CD4-positive, alpha-beta T cell treated with Interleukin-12 subunit alpha and Interleukin-12 subunit beta, for 1 hour (primary cell): ENCODE measurements around the gene MS4A1.
A peak's percentile ranks its signal among the peaks of the same experiment; 100 is the strongest.
"Not testable (repeated sequence)": the region's sequence is repeated elsewhere in the genome, so short reads cannot be mapped to it uniquely, and the experiment has no call there.

Source experiments
- DNase-seq: peaks from one replicate; pipeline ENCODE4 v3.0.0-alpha.2; 2020

Gene MS4A1

GRCh38 chr11:60455531-60456042 is at the start of gene MS4A1:
Gene MS4A1 (plus strand): TSS chr11:60455847. CDS start chr11:60462375, 6,528 bp downstream.
- DNase-seq, result peak; percentile 28

GRCh38 chr11:60420015-60420414 is 35.6 kb upstream of the MS4A1 start:
- DNase-seq, result no peak

GRCh38 chr11:60422609-60423008 is 33.0 kb upstream of the MS4A1 start:
- no peak for DNase-seq

- DNase-seq, result no peak
Measured at GRCh38 chr11:60428517-60428916, 27.1 kb upstream of the MS4A1 start.

GRCh38 chr11:60429272-60429671 is 26.4 kb upstream of the MS4A1 start, which contains the start of gene MS4A5:
Gene MS4A5 (plus strand): TSS chr11:60429572. CDS start chr11:60429675, 103 bp downstream.
- no peak for DNase-seq

- no peak for DNase-seq
Measured at GRCh38 chr11:60431251-60431650, 24.4 kb upstream of the MS4A1 start.

- DNase-seq, result no peak
Measured at GRCh38 chr11:60433401-60433800, 22.2 kb upstream of the MS4A1 start.

- DNase-seq, result no peak
Measured at GRCh38 chr11:60447070-60447469, 8.6 kb upstream of the MS4A1 start.

- DNase-seq, result no peak
Measured at GRCh38 chr11:60447846-60448245, 7.8 kb upstream of the MS4A1 start.

GRCh38 chr11:60451185-60451584 is 4.5 kb upstream of the MS4A1 start:
- not testable (repeated sequence) for DNase-seq

GRCh38 chr11:60454212-60454611 is 1.4 kb upstream of the MS4A1 start:
- DNase-seq, result no peak

- DNase-seq, result no peak
Measured at GRCh38 chr11:60457576-60457975, 1.9 kb downstream of the MS4A1 start.

GRCh38 chr11:60459345-60459744 is 3.7 kb downstream of the MS4A1 start:
- no peak for DNase-seq

GRCh38 chr11:60468829-60469228 is 13.2 kb downstream of the MS4A1 start:
- no peak for DNase-seq

GRCh38 chr11:60469723-60470122 is 14.1 kb downstream of the MS4A1 start:
- no peak for DNase-seq

- no peak for DNase-seq
Measured at GRCh38 chr11:60477035-60477445, 21.4 kb downstream of the MS4A1 start.

- peak; percentile 4 for DNase-seq
Measured at GRCh38 chr11:60482361-60482760, 26.7 kb downstream of the MS4A1 start.

- peak; percentile 27 for DNase-seq
Measured at GRCh38 chr11:60485987-60486386, 30.3 kb downstream of the MS4A1 start.

GRCh38 chr11:60492488-60493009 is 36.9 kb downstream of the MS4A1 start, which contains the start of gene MS4A12:
Gene MS4A12 (plus strand): TSS chr11:60492778. CDS start chr11:60497319, 4,541 bp downstream.
- no peak for DNase-seq

GRCh38 chr11:60493454-60493853 is 37.8 kb downstream of the MS4A1 start:
- DNase-seq, result no peak

GRCh38 chr11:60498399-60498798 is 42.8 kb downstream of the MS4A1 start:
- no peak for DNase-seq

GRCh38 chr11:60498853-60499252 is 43.2 kb downstream of the MS4A1 start:
- DNase-seq, result no peak

GRCh38 chr11:60500276-60500910 is 44.7 kb downstream of the MS4A1 start:
- DNase-seq, result no peak

GRCh38 chr11:60502221-60502775 is 46.7 kb downstream of the MS4A1 start:
- no peak for DNase-seq
